PC-9 (cell line): Measurements from ENCODE around the gene HSBP1L1. TPM values are rescaled to one million over a fixed set of nuclear protein-coding genes. Genes with fewer than 3 reads are reported as not detected.

Source experiments
- BruUV-seq: library from RNA; stranded (reverse); fragments of 400-500 nt; replicated peaks from 2 replicates; lab custom pipeline; 2021; lab: Mats Ljungman, UMichigan
- CTCF ChIA-PET: fragments of 300-600 bp; sonication (Branson Sonifier 250); formaldehyde crosslinking; loops from one replicate; lab custom pipeline; 2022; ENCODE audit warnings: antibody characterized with exemption; lab: Charles Lee
- POLR2A ChIA-PET: fragments of 300-600 bp; sonication (Branson Sonifier 250); formaldehyde crosslinking; loops from one replicate; lab custom pipeline; 2022; ENCODE audit warnings: antibody characterized with exemption; ENCODE audit not compliant: unreplicated experiment; lab: Charles Lee
- DNase-seq, 2 experiments: peaks; one replicate each; pipeline versions ENCODE4 v3.0.0 to v3.0.0-alpha.2; 2015 to 2022; ENCODE audit warnings: mixed read lengths in 1 of 2
- H2AFZ ChIP-seq: fragments of 200-600 bp; sonication (generic); 2 replicates; pipeline ENCODE4 v1.8.1; 2017; ENCODE audit warnings: antibody characterized with exemption
- H3F3A ChIP-seq: fragments of 200-600 bp; sonication (generic); 2 replicates; pipeline ENCODE4 v1.8.1; 2017; ENCODE audit warnings: antibody characterized with exemption, mild to moderate bottlenecking, low read depth; ENCODE audit not compliant: insufficient read depth
- H3K27ac ChIP-seq: fragments of 200-600 bp; sonication (generic); 2 replicates; pipeline ENCODE4 v1.6.1; 2016; ENCODE audit warnings: mixed run types
- H3K27me3 ChIP-seq: fragments of 200-600 bp; sonication (generic); 2 replicates; pipeline ENCODE4 v1.6.1; 2016; ENCODE audit warnings: low read depth, mixed run types; ENCODE audit not compliant: insufficient read depth
- H3K36me3 ChIP-seq: fragments of 200-600 bp; sonication (generic); 2 replicates; pipeline ENCODE4 v1.6.1; 2016; ENCODE audit warnings: low read depth, mixed run types
- H3K4me1 ChIP-seq: fragments of 200-600 bp; sonication (generic); replicated peaks from 2 replicates; pipeline ENCODE4 v1.6.1; 2016; ENCODE audit warnings: mixed run types; ENCODE audit not compliant: insufficient read depth
- H3K4me2 ChIP-seq: fragments of 200-600 bp; sonication (generic); 2 replicates; pipeline ENCODE4 v1.6.1; 2017; ENCODE audit warnings: mixed run types
- H3K4me3 ChIP-seq: fragments of 200-600 bp; sonication (generic); 2 replicates; pipeline ENCODE4 v1.6.1; 2016; ENCODE audit warnings: mixed run types
- H3K79me2 ChIP-seq: fragments of 200-600 bp; sonication (generic); 2 replicates; pipeline ENCODE4 v1.6.1; 2017; ENCODE audit warnings: low read depth, mixed run types
- H3K9me2 ChIP-seq: fragments of 200-600 bp; sonication (generic); 2 replicates; pipeline ENCODE4 v1.8.1; 2017; ENCODE audit warnings: mild to moderate bottlenecking; ENCODE audit not compliant: insufficient read depth
- H3K9me3 ChIP-seq: fragments of 200-600 bp; sonication (generic); 2 replicates; pipeline ENCODE4 v1.8.1; 2016; ENCODE audit warnings: low read depth; ENCODE audit not compliant: insufficient read depth
- H4K20me1 ChIP-seq: fragments of 200-600 bp; sonication (generic); 2 replicates; pipeline ENCODE4 v1.8.1; 2017; ENCODE audit not compliant: insufficient read depth
- CTCF ChIP-seq: fragments of 200-600 bp; sonication (generic); conservative IDR thresholded peaks from 2 replicates; pipeline ENCODE4 v1.6.1; 2017; ENCODE audit warnings: mixed run types, antibody characterized with exemption, mild to moderate bottlenecking, moderate library complexity
- EZH2 ChIP-seq: fragments of 200-600 bp; sonication (generic); IDR thresholded peaks from 2 replicates; pipeline ENCODE4 v1.8.0; 2017; ENCODE audit warnings: antibody characterized with exemption, low read depth
- intact Hi-C: fragments of 100-400 bp; cut with micrococcal nuclease; formaldehyde crosslinking; loops from one replicate; pipeline ENCODE4 v1.10.0; 2022; ENCODE audit not compliant: unreplicated experiment
- total RNA-seq: library from RNA; stranded (reverse); gene quantifications from 2 replicates; pipeline ENCODE4 v1.2.3, GENCODE V29; 2021

Gene HSBP1L1
- total RNA-seq, 1 experiment from 2014 or later: 41.5 TPM

GRCh38 chr18:79916546-79917168, 47.8 kb upstream of the HSBP1L1 start:
- Histone ChIP-seq H3F3A (no peaks in the 10 kb centered on the region), H3K4me1 (no peaks in the 10 kb centered on the region), H4K20me1 (no peaks in the 10 kb centered on the region), H3K27ac (no peak overlapping the region), H3K9me3 (no peaks in the 10 kb centered on the region), H3K27me3 (no peaks in the 10 kb centered on the region), H3K4me3 (no peak overlapping the region), H3K9me2 (no peaks in the 10 kb centered on the region), H2AFZ (no peak overlapping the region), H3K79me2 (no peaks in the 10 kb centered on the region), H3K4me2 (no peak overlapping the region), H3K36me3 (no peaks in the 10 kb centered on the region)
- ChIA-PET CTCF (no interaction called here), POLR2A (no interaction called here)
- TF ChIP-seq CTCF: no peak
- TF ChIP-seq EZH2: no peak
- no TSS peak for BruUV-seq
- no peak for DNase-seq
- intact Hi-C loops: no loop called here

- intact Hi-C loops: no loop called here
- no peak overlapping the region for H3K27ac ChIP-seq
- no peak for TF ChIP-seq CTCF
- no peak for TF ChIP-seq EZH2
- no peaks in the 10 kb centered on the region for H3K27me3 ChIP-seq
- BruUV-seq: no TSS peak
- ChIA-PET CTCF (no interaction called here), POLR2A (no interaction called here)
- no peak for DNase-seq
- H3K4me3 ChIP-seq: no peak overlapping the region
- H3K4me2 ChIP-seq: no peak overlapping the region
- H3K9me3 ChIP-seq: no peaks in the 10 kb centered on the region
- H3F3A ChIP-seq: no peaks in the 10 kb centered on the region
- H2AFZ ChIP-seq: no peak overlapping the region
- H3K79me2 ChIP-seq: no peaks in the 10 kb centered on the region
- no peaks in the 10 kb centered on the region for H3K4me1 ChIP-seq
- no peaks in the 10 kb centered on the region for H3K36me3 ChIP-seq
- no peaks in the 10 kb centered on the region for H4K20me1 ChIP-seq
- no peaks in the 10 kb centered on the region for H3K9me2 ChIP-seq
Observed at GRCh38 chr18:79917169-79917852, 47.1 kb upstream of the HSBP1L1 start.

GRCh38 chr18:79917853-79918614, 46.4 kb upstream of the HSBP1L1 start:
- Histone ChIP-seq H3K27me3 (no peaks in the 10 kb centered on the region), H3K9me3 (no peaks in the 10 kb centered on the region), H3K4me2 (no peak overlapping the region), H3K4me3 (no peak overlapping the region), H3K36me3 (no peaks in the 10 kb centered on the region), H3K79me2 (no peaks in the 10 kb centered on the region), H2AFZ (no peak overlapping the region), H3K9me2 (no peaks in the 10 kb centered on the region), H3K4me1 (no peaks in the 10 kb centered on the region), H3F3A (no peaks in the 10 kb centered on the region), H3K27ac (no peak overlapping the region), H4K20me1 (no peaks in the 10 kb centered on the region)
- TF ChIP-seq EZH2: no peak
- TF ChIP-seq CTCF: no peak
- ChIA-PET CTCF (no interaction called here), POLR2A (no interaction called here)
- no peak for DNase-seq
- no TSS peak for BruUV-seq
- intact Hi-C loops: no loop called here
